GM21737 (cell line): ENCODE results near the gene ZNF775.
"Not testable (repeated sequence)": the region's sequence is repeated elsewhere in the genome, so short reads cannot be mapped to it uniquely, and the experiment has no call there.

ENCODE experiments used
- ATAC-seq: cut with Tn5 transposase; IDR thresholded peaks from one replicate; pipeline ENCODE4 v1.9.1; 2021; ENCODE audit warnings: mild to moderate bottlenecking, moderate library complexity; ENCODE audit not compliant: unreplicated experiment

ZNF775 gene

DNA sequence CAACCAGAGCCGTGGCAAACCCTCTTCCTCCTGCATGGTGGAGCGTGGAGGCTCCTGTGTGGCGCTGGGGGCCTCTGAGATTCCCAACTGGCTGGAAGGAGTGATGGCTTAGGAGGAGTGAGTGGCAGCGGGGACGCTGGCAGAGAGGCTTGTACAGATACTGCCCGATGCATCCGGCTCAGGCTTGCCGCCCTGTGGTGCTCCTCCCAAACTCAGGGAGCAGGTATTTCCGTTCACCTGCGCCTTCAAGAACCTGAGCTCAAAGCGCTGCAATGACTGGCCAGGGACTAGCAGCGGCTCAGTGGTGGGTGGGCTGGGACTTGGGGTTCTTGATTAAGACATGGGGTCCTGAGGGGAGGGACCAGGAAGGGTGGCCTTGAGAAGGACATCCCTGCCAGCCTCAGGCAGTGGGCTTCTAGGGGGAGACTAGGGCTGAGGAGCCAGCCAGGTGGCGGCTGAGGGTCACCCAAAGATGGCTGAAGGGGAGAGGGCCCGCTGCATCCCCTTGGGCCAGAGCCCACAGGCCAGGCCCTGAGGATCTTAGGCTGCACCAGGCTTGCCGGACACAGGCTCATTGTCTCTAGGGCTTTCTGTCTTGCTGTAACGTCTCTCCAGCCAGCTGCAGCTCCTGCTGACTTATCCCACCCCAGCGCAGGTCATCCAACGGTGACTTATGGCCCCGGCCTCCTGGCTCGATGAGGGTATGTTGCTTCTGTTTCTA lies 3.2 kb downstream of the ZNF775 start:
- ATAC-seq, result no peak

DNA sequence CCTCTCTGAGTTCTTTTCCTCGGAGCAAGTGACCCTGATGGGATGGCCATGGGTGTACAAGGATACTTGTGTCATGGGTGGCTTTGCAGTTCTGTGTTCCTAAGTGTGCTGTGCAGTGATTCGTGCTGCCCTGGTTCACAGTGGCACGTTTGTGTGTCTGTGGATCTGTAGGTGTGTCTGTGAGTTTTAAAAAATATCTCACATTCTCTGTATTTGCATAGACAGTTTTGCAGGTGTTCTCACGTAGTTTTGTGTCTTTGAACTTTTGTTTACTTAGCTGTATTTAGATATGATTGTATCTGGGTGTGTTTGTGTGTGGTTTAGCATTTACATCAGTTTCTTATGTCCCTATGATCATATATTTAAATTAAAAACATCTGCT lies 3.7 kb downstream of the ZNF775 start:
- ATAC-seq, result no peak

DNA sequence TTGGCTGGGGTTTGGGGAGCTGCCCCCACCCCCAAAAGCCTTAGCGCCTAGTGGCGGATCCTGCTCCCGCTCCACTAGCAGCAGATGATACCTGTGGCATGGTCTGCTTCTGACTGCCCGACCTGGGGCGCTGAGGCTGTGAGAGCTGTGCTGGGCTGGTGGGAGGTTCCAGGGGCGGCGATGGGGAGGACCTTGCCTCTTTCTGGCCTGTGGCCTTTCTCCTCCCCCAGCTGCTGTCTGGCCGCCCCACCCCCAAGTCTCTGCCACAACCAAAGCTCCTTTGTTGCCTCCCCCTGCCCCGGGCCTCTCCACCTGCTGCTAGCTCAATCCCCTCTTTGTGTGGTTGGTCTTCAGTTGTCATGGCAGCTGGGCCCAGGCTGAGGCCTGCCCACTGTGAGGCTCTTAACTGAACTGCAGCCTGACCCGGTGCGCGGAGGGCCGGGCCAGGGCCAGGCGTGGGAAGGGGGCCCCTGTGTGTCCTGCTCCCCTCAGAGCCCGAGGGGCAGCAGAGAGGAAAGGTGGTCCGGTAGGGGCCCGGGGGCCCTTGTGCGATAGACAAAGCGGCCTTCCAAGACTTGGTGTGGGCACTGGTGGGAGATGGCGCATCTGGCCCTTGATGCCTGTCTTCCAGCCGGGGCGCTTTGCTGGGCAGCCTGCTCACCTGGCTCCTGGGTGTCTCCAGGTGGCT lies 4.7 kb downstream of the ZNF775 start:
- no peak for ATAC-seq

DNA sequence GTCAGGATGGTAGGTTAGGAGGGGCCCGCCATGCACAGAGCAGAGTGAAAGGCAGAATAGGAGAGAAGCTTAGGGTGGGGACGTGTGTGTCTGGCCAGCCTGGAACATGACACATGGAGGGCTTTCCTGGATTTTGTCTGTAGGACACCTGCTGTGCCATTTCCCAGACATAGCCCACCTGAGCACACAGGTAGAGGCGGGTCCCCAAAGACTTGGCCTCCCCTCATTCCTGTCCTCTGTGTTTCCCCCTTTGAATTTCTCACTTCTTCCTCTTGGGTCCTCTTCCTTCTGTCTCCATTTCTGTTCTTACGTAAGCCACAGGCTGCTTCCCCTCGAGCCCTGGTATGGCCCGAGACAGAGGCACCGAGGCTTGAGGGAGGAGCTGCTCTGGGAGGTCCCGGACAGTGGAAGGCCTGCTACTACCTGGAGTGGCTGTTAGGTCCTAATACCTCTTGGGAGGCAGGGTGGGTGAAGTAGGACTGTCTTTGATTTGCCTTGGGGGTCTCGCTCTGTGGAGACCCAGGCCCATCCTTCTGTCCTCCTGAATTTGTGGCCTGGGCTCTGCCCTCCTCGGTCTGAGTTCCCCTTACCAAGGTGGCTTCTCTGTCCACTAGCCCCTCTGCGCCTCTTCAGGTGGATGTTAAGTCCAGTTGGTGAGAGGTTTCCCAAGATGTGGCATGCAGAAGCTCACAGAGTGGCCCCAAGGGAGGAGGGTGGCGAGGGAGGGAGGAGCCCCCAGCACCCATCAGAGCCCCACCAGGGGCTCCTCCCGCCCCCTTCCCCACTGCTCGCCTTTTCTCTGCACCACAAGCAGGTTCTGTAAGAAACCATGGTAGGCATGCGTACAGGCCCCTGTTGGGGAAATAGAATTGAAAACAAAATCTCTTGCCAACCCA lies 5.5 kb downstream of the ZNF775 start:
- no peak for ATAC-seq

DNA sequence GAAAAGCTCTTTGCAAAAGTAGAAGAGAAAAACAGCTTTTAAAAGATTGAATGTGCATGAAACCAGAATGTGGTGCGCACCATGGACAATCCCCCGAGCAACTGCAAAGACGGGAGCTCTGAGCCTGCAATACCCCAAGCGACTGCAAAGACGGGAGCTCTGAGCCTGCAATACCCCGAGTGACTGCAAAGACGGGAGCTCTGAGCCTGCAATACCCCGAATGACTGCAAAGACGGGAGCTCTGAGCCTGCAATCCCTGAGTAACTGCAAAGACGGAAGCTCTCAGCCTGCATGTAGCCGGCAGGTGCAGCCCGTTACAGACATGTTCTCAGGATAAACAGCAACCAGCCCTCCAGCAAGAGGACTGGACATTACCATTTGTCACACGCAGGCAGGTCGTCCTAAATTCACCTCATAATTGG lies 6.2 kb downstream of the ZNF775 start:
- ATAC-seq, result no peak

DNA sequence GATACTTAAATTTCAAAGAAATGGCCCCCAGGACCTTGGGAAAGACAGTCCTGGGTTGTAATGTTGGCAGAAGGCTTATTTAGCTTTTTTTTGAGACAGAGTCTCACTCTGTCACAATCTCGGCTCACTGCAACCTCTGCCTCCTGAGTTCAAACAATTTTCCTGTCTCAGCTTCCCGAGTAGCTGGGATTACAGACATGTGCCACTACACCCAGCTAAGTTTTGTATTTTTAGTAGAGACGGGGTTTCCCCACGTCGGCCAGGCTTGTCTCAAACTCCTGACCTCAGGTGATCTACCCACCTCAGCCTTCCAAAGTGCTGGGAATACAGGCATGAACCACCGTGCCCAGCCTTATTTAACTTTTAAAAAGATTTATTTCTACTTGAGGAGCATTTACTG lies 6.8 kb downstream of the ZNF775 start:
- not testable (repeated sequence) for ATAC-seq

DNA sequence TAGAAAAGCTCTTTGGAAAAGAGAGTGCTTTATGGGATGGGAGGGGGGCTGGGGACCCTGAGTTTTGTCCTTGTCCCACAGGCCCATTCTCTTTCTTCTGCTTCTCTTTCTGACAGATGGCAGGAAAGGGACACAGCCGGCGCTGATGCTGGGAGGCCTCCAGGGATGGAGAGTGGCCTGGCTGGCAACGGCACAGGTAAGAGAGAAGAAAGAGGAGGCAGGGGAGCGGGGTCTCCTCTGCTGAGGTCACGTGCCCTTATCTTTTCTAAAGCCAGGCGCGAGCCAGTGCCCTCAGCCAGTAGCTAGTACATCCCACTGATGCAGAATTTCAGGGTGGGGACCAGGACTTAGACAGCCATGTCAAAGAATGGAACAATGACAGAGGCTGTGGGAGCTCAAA lies 9.2 kb downstream of the ZNF775 start:
- no peak for ATAC-seq

DNA sequence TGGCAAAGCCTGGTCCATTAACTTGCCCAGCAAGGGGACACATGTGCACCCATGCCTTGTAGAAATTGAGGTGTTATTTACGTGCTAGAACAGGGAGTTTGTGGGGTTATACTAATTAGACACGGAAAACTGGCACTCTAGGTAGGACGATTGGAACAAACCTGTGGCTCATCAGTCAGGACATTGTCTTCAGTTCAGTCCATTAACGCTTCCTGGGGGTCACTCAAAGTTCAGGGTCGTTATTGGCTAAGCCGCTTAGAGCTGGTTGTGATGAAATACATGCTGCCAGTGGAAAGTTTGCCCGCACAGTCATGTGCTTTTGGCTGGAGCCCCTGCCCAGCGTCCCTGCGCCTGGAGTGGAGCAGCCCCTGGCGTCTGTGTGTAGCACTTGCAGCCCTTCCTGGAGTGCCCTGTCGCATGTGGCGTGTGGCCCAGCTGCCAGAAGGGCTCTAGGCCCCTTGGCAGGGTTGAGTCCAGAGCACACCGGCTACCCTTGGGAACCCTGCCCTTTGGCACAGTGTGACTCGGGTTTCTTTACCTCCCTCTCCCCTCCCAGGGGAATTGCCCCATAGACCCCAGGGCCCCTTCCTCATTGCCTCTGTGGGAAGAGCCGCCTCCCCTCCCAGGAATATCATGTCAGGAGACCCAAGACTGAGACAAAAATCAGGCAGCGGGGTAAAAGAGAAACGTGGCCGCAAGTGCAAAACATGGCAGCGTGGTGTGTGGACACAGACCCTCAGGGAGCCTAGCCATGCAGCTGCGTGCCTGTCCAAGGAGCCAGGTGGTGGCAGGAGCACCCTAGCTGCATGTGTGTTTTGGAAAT lies 9.8 kb downstream of the ZNF775 start:
- ATAC-seq, result no peak

DNA sequence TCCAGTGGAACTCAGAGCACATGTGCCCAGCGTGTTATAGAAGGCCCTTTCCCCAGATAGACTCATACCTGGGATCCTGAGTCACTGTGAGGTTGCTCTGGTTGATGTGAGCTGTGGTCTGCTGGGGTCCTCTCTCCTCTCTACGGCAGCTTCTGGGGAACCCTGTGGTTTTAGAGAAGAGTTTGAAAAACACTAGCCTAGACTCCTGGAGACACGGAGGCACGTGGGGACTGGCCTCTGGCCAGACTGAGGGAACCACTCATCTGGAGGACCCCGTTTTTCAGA lies 10.3 kb downstream of the ZNF775 start:
- ATAC-seq, result no peak

DNA sequence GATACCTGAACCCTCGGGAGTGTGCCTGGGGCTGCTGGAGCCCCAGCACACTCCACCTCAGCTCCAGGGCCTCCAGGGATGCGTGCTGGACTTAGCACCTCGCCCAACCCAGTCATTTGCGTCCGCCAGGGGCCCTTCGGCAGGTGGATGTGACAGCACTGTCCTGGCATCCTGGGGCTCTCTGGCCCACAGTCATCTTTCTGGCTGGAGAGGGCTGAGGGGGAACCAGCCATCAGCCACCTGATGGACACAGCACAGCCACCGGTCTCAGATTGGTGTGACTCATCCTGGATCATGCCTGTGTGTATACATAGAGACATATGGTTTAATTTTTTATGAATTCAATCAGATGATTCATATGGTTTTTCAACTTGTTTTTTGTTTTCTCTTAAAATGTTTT lies 11.1 kb downstream of the ZNF775 start:
- no peak for ATAC-seq

DNA sequence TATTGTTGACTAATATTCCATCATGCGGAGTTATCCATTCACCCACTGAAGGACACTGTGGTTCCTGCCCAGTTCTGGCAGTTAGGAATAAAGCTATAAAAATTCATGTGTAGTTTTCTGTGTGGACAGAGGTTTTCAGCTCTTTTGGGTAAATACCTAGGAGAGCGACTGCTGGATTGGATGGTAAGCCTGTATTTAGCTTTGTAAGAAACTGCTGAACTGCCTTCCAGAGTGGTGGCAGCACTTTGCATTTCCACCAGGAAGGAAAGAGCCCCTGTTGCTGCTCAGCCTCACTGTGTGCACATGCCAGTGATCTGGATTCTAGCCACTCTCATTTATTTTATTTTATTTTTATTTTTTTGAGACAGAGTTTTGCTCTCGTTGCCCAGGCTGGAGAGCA lies 14.2 kb downstream of the ZNF775 start:
- ATAC-seq, result no peak

DNA sequence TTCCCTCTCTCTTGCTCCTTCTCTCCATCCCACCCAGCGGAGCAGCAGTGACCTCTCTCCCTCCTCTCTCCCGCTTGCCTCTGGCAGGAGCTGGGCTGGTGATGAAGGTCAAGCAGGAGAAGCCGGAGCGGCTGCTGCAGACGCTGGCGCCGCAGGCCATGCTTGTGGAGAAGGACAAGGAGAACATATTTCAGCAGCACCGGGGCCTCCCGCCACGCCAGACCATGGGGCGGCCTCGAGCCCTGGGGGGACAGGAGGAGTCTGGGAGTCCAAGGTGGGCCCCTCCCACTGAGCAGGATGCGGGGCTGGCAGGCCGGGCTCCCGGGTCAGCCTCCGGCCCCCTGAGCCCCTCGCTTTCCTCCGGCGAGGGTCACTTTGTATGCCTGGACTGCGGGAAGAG lies 17.3 kb downstream of the ZNF775 start:
- ATAC-seq, result no peak

DNA sequence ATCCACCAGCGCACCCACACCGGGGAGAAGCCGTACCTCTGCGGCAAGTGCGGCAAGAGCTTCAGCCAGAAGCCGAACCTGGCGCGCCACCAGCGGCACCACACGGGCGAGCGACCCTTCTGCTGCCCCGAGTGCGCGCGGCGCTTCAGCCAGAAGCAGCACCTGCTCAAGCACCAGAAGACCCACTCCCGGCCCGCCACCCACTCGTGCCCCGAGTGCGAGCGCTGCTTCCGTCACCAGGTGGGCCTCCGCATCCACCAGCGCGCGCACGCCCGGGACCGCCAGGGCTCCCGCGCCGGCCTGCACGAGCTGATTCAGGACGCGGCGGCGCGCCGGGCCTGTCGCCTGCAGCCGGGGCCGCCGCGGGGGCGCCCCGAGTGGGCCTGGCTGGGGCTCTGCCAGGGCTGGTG lies 17.7 kb downstream of the ZNF775 start:
- no peak for ATAC-seq

DNA sequence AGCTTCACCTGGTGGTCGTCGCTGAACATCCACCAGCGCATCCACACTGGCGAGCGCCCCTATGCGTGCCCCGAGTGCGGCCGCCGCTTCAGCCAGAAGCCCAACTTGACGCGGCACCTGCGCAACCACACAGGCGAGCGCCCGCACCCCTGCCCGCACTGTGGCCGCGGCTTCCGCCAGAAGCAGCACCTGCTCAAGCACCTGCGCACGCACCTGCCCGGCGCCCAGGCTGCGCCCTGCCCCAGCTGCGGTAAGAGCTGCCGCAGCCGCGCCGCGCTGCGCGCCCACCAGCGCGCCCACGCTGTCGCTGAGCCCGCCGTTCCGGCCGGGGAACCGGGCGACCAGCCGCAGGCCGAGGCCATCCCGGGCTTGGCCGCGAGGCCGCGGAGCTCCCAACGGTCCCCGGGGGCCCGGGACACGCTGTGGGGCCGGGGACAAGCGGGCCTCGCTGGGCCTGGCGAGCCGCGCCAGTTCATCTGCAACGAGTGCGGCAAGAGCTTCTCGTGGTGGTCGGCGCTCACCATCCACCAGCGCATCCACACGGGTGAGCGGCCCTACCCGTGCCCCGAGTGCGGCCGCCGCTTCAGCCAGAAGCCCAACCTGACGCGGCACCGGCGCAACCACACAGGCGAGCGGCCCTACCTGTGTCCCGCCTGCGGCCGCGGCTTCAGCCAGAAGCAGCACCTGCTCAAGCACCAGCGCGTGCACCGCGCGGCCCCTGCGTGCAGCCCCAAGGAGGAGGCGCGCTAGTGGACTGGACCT lies 18.4 kb downstream of the ZNF775 start:
- no peak for ATAC-seq

DNA sequence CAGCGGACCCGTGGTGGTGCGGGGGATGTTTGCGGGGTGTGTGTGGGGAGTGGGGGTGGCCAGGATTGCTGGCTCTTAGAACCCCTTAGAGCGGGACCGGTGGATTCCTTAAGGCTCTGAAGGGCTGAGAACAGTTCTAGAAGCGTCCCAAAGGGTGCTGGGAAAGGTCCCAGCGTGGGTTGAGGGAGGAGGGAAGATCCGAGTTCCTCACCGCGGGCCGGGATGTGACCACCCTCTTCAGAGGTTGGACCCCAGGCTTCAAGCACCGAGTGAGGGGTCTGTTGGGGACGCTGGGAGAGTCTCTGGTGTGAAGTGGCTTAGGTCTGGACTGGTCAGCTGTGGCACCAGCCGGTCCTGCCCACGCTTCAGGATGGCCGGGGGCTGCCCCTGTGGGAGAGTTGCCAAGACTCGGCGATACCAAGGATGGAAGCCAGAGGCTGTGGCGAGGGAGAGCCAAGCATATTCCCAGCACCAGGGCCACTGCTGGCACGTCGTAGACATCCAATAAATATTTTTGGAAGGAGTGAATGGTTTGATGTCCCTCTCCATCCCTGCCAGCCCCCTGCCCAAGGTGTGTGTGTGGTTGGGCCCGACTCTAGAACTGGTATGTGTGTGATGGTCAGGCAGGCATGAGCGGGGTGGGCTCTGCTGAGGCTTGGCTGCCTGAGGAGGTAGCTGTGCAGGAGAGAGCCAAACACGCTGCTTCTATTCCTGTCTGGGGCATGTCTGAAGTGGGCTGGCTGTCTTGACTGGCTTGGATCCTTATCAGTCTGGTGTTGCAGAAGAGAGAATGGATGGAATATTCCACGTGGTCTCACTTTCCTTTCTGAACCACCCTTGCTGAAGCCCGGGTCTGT lies 19.2 kb downstream of the ZNF775 start:
- ATAC-seq, result no peak

DNA sequence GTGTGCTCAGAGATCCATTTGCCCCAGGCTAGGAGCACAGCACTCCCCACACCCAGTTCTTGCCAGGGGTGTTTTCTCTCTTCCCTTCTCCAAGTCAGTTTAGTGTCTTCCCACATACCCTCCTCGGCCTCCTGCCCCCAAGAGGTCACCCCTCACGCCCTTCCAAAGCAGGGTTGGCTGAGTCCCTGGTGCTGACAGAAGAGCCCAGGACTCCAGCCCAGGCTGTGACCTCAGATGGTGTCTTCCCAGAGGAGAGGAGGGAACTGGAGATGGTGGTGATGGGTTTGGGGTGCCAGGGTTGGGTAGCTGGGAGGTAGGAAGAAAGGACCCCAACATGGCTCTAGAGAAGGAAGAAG lies 19.8 kb downstream of the ZNF775 start:
- no peak for ATAC-seq

DNA sequence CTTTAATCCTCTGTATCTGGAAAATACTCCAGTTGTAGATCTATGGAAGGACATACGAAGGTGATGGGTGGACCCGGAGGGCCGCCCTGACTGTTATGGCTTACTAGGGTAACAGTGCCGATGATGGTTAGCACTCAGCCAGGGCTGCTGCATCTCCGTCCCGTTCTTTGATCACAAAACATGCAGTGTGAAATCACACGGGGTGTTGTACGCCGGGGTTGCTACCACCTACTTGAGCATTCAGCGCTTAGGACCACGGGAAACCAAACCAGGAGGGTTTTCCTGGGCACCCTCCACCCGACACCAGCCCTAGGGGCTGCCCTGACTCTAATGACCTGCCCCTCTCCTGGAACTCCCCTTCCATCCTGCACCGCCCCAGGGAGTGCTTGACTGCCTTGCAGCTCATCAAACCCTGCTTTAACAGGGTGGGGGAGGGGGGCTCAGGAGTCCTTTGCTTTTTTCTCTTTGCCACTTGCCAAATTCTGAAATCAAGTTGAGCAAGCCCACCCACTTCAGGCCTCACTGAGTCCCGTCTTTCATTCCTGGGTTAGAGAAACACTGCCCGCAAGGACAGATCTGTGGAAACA lies 20.4 kb downstream of the ZNF775 start:
- no peak for ATAC-seq

DNA sequence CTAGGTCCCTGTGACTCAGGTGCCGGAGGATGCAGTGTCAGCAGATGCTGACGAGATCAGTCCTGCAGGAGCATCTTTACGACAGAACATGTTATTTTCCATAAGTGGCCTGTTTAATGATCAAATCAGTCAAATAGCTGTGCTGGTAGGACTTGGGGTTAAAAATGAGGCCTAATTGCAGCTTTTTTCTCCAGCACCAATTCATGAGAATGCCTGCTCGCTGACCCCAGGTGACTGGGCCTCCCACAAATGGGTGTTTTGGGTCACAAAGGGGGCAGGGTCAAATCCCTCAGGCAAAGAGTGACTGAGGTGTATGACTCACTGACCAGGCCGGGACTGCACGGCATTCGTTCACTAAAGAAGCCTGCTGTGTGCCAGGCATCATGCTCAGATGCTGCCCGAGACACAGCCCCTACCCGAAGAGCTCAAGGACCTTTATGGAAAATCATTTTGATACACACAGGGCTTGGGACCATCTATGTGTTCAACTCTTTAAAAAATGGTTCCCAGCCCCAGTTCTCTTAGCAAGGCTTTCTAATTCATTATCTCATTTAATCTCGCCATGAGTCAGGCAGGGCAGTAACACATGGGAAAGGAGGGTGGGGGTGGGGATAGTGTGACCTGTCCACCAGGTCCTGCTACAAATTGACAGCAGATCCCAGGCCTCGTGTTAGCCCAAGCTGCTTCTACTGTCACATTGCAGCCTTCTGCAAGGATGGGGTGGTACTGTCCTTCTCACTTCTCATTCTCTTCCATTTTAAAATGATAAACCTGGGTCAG lies 21.1 kb downstream of the ZNF775 start:
- ATAC-seq, result no peak
